Spleen (tissue), 11 donors: ENCODE results near the gene TRMO. TPM values are rescaled to one million over a fixed set of nuclear protein-coding genes. Genes with fewer than 3 reads are reported as not detected.
A peak's percentile ranks its signal among the peaks of the same experiment; 100 is the strongest.

Experiments
- DNase-seq: peaks from one replicate; pipeline ENCODE4 v3.0.0-alpha.2; 2020
- H3K27ac ChIP-seq, 8 donors: fragments of 200-600 bp; sonication (generic) in 7 of 8; 1 replicate in 4 of 8; 2 replicates in 4 of 8; pipeline versions ENCODE4 v1.5.0 to v1.8.0; 2016 to 2021; ENCODE audit warnings: inconsistent platforms in 4 of 8, mild to moderate bottlenecking in 4 of 8, moderate library complexity in 1 of 8
- H3K27me3 ChIP-seq, 7 donors: fragments of 200-600 bp; sonication (generic) in 6 of 7; replicated peaks in 1 of 7; 1 replicate in 4 of 7; 2 replicates in 3 of 7; pipeline versions ENCODE4 v1.5.0 to v1.8.0; 2016 to 2021; ENCODE audit warnings: inconsistent platforms in 3 of 7, mild to moderate bottlenecking in 1 of 7
- H3K36me3 ChIP-seq, 6 donors: fragments of 200-600 bp; sonication (generic) in 5 of 6; 1 replicate in 4 of 6; 2 replicates in 2 of 6; pipeline versions ENCODE4 v1.5.0 to v1.8.0; 2016 to 2021; ENCODE audit warnings: inconsistent platforms in 2 of 6
- H3K4me1 ChIP-seq, 6 donors: fragments of 200-600 bp; sonication (generic) in 5 of 6; 1 replicate in 3 of 6; 2 replicates in 3 of 6; pipeline versions ENCODE4 v1.5.0 to v1.8.0; 2016 to 2021; ENCODE audit warnings: inconsistent platforms in 3 of 6
- H3K4me3 ChIP-seq, 8 donors: fragments of 200-600 bp; sonication (generic) in 7 of 8; 1 replicate in 4 of 8; 2 replicates in 4 of 8; pipeline versions ENCODE4 v1.5.0 to v1.8.0; 2016 to 2021; ENCODE audit warnings: inconsistent platforms in 4 of 8, mild to moderate bottlenecking in 4 of 8, moderate library complexity in 2 of 8
- H3K9me3 ChIP-seq, 8 donors: fragments of 200-600 bp; sonication (generic) in 7 of 8; 1 replicate in 4 of 8; 2 replicates in 4 of 8; pipeline versions ENCODE4 v1.5.0 to v1.8.0; 2016 to 2021; ENCODE audit warnings: inconsistent platforms in 4 of 8
- POLR2A ChIP-seq, 3 donors: fragments of 450-650 bp; IDR thresholded peaks; one replicate each; pipeline ENCODE4 v1.5.1; 2017; ENCODE audit warnings: antibody characterized with exemption in 3 of 3, mild to moderate bottlenecking in 1 of 3
- POLR2AphosphoS5 ChIP-seq, 3 donors: sonication (generic); formaldehyde crosslinking; IDR thresholded peaks; one replicate each; pipeline ENCODE4 v1.5.1; 2017; ENCODE audit warnings: antibody characterized with exemption in 3 of 3
- WGBS, 5 donors: extraction: QIAGEN DNeasy Blood & Tissue Kit in 3 of 5; methylation state at CpG; one replicate each; pipeline versions ENCODE4 v1.1.5 to v1.1.7; 2013 to 2018; 5-methylcytosine and 5-hydroxymethylcytosine counted together
- intact Hi-C: fragments of 100-400 bp; cut with DNase I; formaldehyde crosslinking; loops from one replicate; pipeline ENCODE4 v1.15.0; 2023; ENCODE audit warnings: low total_unique reads
- polyA plus RNA-seq, 3 donors: library from polyadenylated mRNA; stranded (reverse); fragments of 200-250 nt; gene quantifications; one replicate each; pipeline ENCODE4 v1.2.1, GENCODE V29; 2013
- total RNA-seq, 7 donors: library from RNA; depleted of rRNA in 3 of 7; stranded (reverse); fragments of >200 nt in 3 of 7; fragmentation: NEBNext Ultra II Directional in 4 of 7; extraction: Animal tissue kit (Norgen Biotek cat#: 25700) in 4 of 7; gene quantifications; one replicate each; pipeline versions ENCODE4 v1.1.0 to v1.2.1, GENCODE V29; 2016 to 2021
- TF ChIP-seq, protein P1 (sequence below), 11 experiments: fragments of 200-600 bp in 7 of 11; fragments of 450-650 bp in 4 of 11; sonication (generic) in 4 of 11; IDR thresholded peaks in 8 of 11; conservative IDR thresholded peaks in 3 of 11; 1 replicate in 7 of 11; 2 replicates in 4 of 11; pipeline versions ENCODE4 v1.4.0 to v1.8.0; 2016 to 2021; ENCODE audit warnings: antibody characterized with exemption in 11 of 11, inconsistent platforms in 4 of 11, mild to moderate bottlenecking in 1 of 11
- donor health status: healthy with polysubstance abuse.
- donor health status: DM: no; HTN: no; CAD: no; lungs with moderate emphysema.
- donor health status: DM: no; HTN: no; CAD: no.
- donor health status: Bipolar disorder and iron deficiency.
- donor health status: healthy.
- donor health status: DM: no; HTN: no; CAD: no.
- donor health status: DM: yes; HTN: yes; CAD: no.

TRMO gene
- total and polyA plus RNA-seq, 10 donors, result 11.2 to 58.6 (median 22.5) TPM

DNA sequence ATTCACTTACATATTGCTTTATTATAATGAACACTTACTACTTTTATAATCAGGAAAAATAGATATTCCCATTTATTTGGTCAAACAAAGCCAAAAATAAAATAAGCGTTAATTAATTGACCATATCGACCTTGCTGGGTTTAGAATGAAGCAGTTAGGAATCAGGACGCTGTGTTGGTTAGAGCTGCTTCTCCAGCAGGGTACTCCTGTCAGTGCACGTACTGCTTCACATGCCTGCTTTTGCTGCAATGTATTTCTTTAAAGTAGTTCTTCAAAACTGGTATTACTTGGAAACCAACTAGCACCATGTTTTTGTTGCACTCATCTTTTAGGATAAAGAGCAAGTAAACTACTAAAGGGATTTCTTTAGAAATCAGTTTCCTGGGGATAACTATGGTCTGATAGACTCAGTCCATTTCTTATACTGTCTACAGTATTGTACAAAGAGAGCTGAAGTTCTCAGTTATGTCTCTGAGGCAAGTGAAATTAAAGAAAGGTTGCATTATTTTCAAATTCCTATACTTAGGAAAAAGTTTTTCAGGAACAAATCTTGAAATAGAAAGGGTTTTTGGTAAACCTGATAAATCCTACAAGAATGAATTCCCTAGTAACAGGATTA lies 6.8 kb upstream of the TRMO start:
- Histone ChIP-seq H3K4me1 (peaks cover under 1 to 22% (median 7%) of the 10 kb centered on the region in 6 donors), H3K4me3 (no peak overlapping the region), H3K27ac (no peak overlapping the region), H3K36me3 (no peaks in the 10 kb centered on the region), H3K9me3 (no peaks in the 10 kb centered on the region), H3K27me3 (peaks cover 0 to 7% (median 0%) of the 10 kb centered on the region in 7 donors)
- WGBS, 5 donors, result 54 to 68% (median 62%) methylated on average over 4 of the region's 4 CpGs
- no peak for DNase-seq
- intact Hi-C loops, result loop anchor here (10.0 kb wide), 1 partner anchor 56 kb away; the partner anchor contains the start of gene ANP32B
- TF ChIP-seq, protein P1, sequence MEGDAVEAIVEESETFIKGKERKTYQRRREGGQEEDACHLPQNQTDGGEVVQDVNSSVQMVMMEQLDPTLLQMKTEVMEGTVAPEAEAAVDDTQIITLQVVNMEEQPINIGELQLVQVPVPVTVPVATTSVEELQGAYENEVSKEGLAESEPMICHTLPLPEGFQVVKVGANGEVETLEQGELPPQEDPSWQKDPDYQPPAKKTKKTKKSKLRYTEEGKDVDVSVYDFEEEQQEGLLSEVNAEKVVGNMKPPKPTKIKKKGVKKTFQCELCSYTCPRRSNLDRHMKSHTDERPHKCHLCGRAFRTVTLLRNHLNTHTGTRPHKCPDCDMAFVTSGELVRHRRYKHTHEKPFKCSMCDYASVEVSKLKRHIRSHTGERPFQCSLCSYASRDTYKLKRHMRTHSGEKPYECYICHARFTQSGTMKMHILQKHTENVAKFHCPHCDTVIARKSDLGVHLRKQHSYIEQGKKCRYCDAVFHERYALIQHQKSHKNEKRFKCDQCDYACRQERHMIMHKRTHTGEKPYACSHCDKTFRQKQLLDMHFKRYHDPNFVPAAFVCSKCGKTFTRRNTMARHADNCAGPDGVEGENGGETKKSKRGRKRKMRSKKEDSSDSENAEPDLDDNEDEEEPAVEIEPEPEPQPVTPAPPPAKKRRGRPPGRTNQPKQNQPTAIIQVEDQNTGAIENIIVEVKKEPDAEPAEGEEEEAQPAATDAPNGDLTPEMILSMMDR (IDR thresholded peaks at IDR 0.05 in 8 of 11, conservative IDR thresholded peaks at IDR 0.05 in 3 of 11), result no peak
- TF ChIP-seq POLR2AphosphoS5 (IDR thresholded peaks at IDR 0.05), result no peak
- no peak for TF ChIP-seq POLR2A (IDR thresholded peaks at IDR 0.05)

DNA sequence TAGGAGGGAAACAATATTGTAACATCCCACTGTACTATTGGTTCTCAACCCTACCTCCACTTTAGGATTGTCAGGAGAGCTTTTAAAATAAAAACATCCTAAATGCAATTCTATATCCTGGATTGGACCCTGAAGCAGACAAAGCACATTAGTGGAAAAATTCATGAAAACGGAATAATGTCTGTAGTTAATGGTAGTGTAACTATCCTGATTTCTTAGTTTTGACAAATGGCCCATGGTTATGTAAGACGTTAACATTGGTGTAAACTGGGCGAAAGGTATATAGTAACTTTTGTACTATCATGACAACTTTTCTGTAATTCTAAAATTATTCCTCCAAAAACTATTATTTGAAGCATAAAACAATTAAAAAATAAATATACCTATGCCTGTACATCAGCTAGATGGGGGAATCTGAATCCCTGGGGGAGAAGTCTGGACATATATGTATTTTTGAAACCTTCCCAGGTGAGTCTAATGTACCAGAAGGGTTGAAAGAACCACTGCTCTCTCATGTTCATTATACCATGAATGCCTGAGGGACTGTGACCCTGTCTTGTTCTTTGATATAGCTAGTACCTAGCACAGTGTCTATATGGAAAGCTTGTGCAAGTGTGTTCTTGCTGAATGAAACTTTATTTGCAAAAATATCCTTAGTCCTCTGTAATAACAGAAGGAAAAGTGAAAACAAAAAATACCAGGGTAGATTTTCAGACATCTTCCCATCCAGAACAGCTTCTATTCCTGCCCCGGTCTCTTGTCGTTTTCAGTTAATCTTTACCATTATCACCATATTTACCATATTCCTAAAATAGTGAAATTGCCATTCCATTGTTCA lies 3.4 kb upstream of the TRMO start:
- Histone ChIP-seq H3K36me3 (no peaks in the 10 kb centered on the region), H3K27ac (no peak overlapping the region), H3K4me3 (no peak overlapping the region), H3K9me3 (no peaks in the 10 kb centered on the region), H3K4me1 (peaks cover 18 to 38% (median 29%) of the 10 kb centered on the region in 6 donors), H3K27me3 (peaks cover 0 to 7% (median 0%) of the 10 kb centered on the region in 7 donors)
- DNase-seq, result no peak
- 80 to 92% (median 86%) methylated on average over 5 of the region's 5 CpGs for WGBS, 5 donors
- TF ChIP-seq, protein P1 (IDR thresholded peaks at IDR 0.05 in 8 of 11, conservative IDR thresholded peaks at IDR 0.05 in 3 of 11), result no peak
- TF ChIP-seq POLR2A (IDR thresholded peaks at IDR 0.05), result no peak
- TF ChIP-seq POLR2AphosphoS5 (IDR thresholded peaks at IDR 0.05), result no peak
- intact Hi-C loops, result loop anchor here (10.0 kb wide), 1 partner anchor 59 kb away; the partner anchor contains the start of gene ANP32B

DNA sequence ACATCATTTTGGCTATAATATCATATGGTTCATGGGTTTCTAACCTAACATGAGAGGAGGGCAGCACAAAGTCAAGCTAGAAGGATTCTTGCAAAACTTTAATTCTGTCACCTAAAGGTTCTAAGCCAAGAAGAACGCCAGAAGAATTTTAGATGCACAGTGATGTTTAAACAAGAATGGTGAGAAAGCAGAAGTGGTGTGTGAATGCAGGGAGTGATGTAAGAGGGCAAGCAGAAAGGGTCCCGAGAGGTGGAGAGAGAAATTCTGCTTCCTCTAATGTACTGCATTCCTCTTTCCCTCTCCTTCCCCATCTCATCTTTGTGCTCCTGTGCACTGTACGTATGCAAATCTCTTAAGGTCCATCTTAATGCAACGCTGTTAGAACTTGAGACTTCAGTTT lies 2.1 kb upstream of the TRMO start:
- Histone ChIP-seq H3K27me3 (peaks cover 0 to 7% (median 0%) of the 10 kb centered on the region in 7 donors), H3K36me3 (no peaks in the 10 kb centered on the region), H3K4me1 (peaks cover 31 to 50% (median 43%) of the 10 kb centered on the region in 6 donors), H3K9me3 (no peaks in the 10 kb centered on the region), H3K4me3 (peak overlapping the region in 1 of 8 donors; percentile 78), H3K27ac (peak overlapping the region in 7 of 8 donors; percentile 44 to 100 (median 98))
- DNase-seq, result no peak
- intact Hi-C loops, result loop anchor here (5.0 to 10.0 kb wide), 3 partner anchors 60 to 338 kb away; partner anchors contain the start of gene ANP32B
- TF ChIP-seq POLR2AphosphoS5 (IDR thresholded peaks at IDR 0.05) (no peak), POLR2A (IDR thresholded peaks at IDR 0.05) (no peak)
- WGBS, 5 donors, result 24 to 38% (median 31%) methylated on average over 4 of the region's 4 CpGs

DNA sequence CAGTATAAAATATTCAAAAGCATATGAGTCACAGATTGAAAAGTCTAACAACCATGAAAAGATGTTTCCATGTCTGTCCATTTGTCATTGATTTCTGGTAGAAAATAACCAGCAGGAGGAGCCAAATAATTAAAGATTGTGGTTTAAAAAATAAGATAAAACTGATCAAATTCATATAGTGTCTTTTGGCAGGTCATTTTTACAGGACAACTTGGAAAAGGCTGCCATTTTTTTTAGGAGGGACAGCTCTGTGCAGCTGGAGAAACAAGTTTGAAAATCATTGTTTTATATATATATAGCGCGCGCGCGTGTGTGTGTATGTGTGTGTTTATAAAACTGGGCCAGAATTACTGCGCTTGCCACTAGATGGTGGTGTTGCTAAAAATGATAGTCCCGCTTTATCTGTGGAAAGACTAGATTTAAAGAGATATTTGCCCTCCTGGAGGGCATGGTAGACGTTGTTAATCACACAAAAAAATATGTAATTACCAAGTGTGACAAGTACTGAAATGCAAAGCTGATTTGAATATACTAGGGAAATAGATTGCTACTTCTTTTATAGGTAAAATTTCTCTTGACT lies 1.3 kb upstream of the TRMO start:
- peak overlapping the region in 6 of 8 donors; percentile 8 to 78 (median 54) for H3K4me3 ChIP-seq
- H3K27ac ChIP-seq, result peak overlapping the region; percentile 96 to 100 (median 99)
- H3K36me3 ChIP-seq, result no peaks in the 10 kb centered on the region
- WGBS, 5 donors, result 0 to 1% (median 0%) methylated on average over 8 of the region's 8 CpGs
- H3K4me1 ChIP-seq, result peaks cover 32 to 57% (median 50%) of the 10 kb centered on the region in 6 donors
- intact Hi-C loops, result loop anchor here (5.0 to 10.0 kb wide), 3 partner anchors 61 to 339 kb away; partner anchors contain the start of gene ANP32B
- DNase-seq, result peak; percentile 81
- H3K9me3 ChIP-seq, result no peaks in the 10 kb centered on the region
- TF ChIP-seq POLR2AphosphoS5 (IDR thresholded peaks at IDR 0.05) (no peak), POLR2A (IDR thresholded peaks at IDR 0.05) (no peak)
- TF ChIP-seq, protein P1 (IDR thresholded peaks at IDR 0.05 in 8 of 11, conservative IDR thresholded peaks at IDR 0.05 in 3 of 11), result peak; percentile 64 to 88 (median 81)
- peaks cover 0 to 7% (median 0%) of the 10 kb centered on the region in 7 donors for H3K27me3 ChIP-seq
